ENCODE data around the gene C10orf71.

GRCh38 chr10:49333192-49333591 lies 34.2 kb downstream of the C10orf71 start:
- TF ChIP-seq, protein P1, sequence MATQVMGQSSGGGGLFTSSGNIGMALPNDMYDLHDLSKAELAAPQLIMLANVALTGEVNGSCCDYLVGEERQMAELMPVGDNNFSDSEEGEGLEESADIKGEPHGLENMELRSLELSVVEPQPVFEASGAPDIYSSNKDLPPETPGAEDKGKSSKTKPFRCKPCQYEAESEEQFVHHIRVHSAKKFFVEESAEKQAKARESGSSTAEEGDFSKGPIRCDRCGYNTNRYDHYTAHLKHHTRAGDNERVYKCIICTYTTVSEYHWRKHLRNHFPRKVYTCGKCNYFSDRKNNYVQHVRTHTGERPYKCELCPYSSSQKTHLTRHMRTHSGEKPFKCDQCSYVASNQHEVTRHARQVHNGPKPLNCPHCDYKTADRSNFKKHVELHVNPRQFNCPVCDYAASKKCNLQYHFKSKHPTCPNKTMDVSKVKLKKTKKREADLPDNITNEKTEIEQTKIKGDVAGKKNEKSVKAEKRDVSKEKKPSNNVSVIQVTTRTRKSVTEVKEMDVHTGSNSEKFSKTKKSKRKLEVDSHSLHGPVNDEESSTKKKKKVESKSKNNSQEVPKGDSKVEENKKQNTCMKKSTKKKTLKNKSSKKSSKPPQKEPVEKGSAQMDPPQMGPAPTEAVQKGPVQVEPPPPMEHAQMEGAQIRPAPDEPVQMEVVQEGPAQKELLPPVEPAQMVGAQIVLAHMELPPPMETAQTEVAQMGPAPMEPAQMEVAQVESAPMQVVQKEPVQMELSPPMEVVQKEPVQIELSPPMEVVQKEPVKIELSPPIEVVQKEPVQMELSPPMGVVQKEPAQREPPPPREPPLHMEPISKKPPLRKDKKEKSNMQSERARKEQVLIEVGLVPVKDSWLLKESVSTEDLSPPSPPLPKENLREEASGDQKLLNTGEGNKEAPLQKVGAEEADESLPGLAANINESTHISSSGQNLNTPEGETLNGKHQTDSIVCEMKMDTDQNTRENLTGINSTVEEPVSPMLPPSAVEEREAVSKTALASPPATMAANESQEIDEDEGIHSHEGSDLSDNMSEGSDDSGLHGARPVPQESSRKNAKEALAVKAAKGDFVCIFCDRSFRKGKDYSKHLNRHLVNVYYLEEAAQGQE (IDR thresholded peaks at IDR 0.05; ENCODE audit: low read depth) = no peak
- TF ChIP-seq, protein P2, sequence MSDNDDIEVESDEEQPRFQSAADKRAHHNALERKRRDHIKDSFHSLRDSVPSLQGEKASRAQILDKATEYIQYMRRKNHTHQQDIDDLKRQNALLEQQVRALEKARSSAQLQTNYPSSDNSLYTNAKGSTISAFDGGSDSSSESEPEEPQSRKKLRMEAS (IDR thresholded peaks at IDR 0.05) = no peak
- TF ChIP-seq EGR1 (IDR thresholded peaks at IDR 0.05) = no peak
- TF ChIP-seq EP300 (IDR thresholded peaks at IDR 0.05; ENCODE audit: borderline replicate concordance) = no peak
- no peak for TF ChIP-seq TCF12 (IDR thresholded peaks at IDR 0.05; ENCODE audit: low read depth)
- no peak for TF ChIP-seq TAF1 (IDR thresholded peaks at IDR 0.05; ENCODE audit: low read depth)
- no peak for TF ChIP-seq CEBPB (IDR thresholded peaks at IDR 0.05)
